Measurements from ENCODE around the gene PDCD2L. TPM values are rescaled to one million over a fixed set of nuclear protein-coding genes. Genes with fewer than 3 reads are reported as not detected.

PDCD2L gene
- total RNA-seq, 1 donor from 2014 or later: 12.5 TPM

DNA sequence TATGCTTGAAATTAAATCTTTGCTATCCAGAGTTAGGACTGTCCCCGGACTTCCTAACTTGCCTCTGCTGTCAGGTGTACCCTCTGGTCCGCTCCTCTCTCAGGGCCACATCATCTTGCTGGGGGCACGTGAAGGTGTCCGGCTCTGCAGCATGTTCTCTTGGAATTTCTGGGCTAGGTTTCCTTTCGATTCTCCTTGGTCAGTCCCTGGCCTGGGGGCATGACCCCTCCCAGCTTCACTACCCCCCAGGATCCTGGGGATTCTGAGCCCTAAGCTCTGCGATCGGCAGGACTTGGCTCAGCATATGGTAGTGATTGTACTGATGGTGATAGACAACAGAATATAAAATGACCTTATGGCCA lies 44.3 kb upstream of the PDCD2L start:
- Mint-ChIP-seq H3K4me3 (peak overlapping the region; percentile 64), H3K9me3 (no peaks in the 10 kb centered on the region), H3K27ac (peak overlapping the region; percentile 87), H3K27me3 (ENCODE audit: low read depth) (no peaks in the 10 kb centered on the region), H3K4me1 (peaks cover 26% of the 10 kb centered on the region), H3K36me3 (peaks cover 6% of the 10 kb centered on the region)
- TF ChIP-seq, protein P1, sequence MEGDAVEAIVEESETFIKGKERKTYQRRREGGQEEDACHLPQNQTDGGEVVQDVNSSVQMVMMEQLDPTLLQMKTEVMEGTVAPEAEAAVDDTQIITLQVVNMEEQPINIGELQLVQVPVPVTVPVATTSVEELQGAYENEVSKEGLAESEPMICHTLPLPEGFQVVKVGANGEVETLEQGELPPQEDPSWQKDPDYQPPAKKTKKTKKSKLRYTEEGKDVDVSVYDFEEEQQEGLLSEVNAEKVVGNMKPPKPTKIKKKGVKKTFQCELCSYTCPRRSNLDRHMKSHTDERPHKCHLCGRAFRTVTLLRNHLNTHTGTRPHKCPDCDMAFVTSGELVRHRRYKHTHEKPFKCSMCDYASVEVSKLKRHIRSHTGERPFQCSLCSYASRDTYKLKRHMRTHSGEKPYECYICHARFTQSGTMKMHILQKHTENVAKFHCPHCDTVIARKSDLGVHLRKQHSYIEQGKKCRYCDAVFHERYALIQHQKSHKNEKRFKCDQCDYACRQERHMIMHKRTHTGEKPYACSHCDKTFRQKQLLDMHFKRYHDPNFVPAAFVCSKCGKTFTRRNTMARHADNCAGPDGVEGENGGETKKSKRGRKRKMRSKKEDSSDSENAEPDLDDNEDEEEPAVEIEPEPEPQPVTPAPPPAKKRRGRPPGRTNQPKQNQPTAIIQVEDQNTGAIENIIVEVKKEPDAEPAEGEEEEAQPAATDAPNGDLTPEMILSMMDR (IDR thresholded peaks at IDR 0.05; ENCODE audit: unreplicated experiment): no peak
- no peak for DNase-seq (ENCODE audit: low spot score in 2 of 2, unreplicated experiment in 2 of 2)

DNA sequence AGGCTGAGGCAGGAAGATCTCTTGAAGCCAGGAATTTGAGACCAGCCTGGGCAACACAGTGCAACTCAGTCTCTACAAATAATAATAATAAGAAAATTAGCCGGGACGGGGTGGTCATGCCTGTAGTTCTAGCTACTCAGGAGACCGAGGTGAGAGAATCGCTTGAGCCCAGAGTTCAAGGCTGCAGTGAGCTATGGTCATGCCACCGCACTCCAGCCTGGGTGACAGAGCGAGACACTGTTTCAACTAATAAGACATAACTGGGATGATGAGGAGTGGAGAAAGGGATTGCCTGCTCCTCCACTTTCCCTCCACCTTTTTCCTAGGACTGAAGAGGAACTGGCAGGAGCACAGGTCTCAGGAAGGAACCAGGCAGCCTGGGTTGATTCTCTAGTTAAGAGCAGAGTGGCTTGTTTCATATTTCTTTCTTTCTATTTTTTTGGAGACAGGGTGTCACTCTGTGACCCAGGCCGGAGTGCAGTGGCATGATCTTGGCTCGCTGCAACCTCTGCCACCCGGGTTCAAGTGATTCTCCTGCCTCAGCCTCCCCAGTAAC lies 43.8 kb upstream of the PDCD2L start:
- no peak for DNase-seq (ENCODE audit: low spot score in 2 of 2, unreplicated experiment in 2 of 2)
- peak overlapping the region; percentile 87 for H3K27ac Mint-ChIP-seq
- H3K4me3 Mint-ChIP-seq: peak overlapping the region; percentile 64
- TF ChIP-seq, protein P1 (IDR thresholded peaks at IDR 0.05; ENCODE audit: unreplicated experiment): no peak
- peaks cover 2% of the 10 kb centered on the region for H3K36me3 Mint-ChIP-seq
- H3K9me3 Mint-ChIP-seq: no peaks in the 10 kb centered on the region
- H3K27me3 Mint-ChIP-seq (ENCODE audit: low read depth): no peaks in the 10 kb centered on the region
- H3K4me1 Mint-ChIP-seq: peaks cover 27% of the 10 kb centered on the region

DNA sequence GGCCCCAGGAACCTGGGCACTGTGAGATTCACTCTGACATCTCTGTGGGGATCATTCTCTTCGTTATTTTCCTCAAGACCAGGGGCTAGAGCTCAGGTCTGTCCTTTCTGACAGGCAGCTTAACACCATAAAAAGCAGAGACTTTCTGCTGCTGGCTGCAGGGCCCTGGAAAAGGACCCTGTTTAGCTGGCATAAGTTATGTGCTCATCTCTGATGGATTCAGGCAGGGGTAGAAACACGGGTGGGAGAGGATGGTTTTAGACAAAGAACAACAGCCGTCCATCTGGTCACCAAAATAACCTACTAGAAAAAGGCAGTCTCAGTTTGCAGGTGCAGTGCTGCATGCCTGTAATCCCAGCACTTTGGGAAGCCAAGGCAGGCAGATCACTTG lies 41.5 kb upstream of the PDCD2L start:
- H3K36me3 Mint-ChIP-seq: peaks cover 6% of the 10 kb centered on the region
- H3K27ac Mint-ChIP-seq: no peak overlapping the region
- no peak for DNase-seq (ENCODE audit: low spot score in 2 of 2, unreplicated experiment in 2 of 2)
- H3K4me1 Mint-ChIP-seq: peaks cover 45% of the 10 kb centered on the region
- H3K27me3 Mint-ChIP-seq (ENCODE audit: low read depth): no peaks in the 10 kb centered on the region
- no peaks in the 10 kb centered on the region for H3K9me3 Mint-ChIP-seq
- TF ChIP-seq, protein P1 (IDR thresholded peaks at IDR 0.05; ENCODE audit: unreplicated experiment): no peak
- no peak overlapping the region for H3K4me3 Mint-ChIP-seq

DNA sequence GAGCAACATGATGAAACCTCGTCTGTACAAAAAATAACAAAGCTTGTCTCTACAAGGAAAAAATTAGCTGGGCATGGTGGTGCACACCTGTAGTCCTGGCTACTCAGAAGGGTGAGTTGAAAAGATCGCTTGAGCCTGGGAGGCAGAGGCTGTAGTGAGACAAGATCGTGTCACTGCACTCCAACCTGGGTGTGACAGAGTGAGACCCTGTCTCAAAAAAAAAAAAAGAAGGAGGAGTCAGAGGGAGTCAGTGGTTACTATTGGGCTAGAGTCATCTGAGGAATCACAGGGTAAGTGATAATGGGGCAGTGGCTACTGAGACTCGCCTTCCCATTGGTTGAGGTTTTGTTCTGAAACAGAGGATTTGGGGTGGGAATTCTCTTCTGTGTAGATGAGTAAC lies 41.1 kb upstream of the PDCD2L start:
- H3K27ac Mint-ChIP-seq: no peak overlapping the region
- DNase-seq (ENCODE audit: low spot score in 2 of 2, unreplicated experiment in 2 of 2): no peak
- H3K4me3 Mint-ChIP-seq: no peak overlapping the region
- peaks cover 6% of the 10 kb centered on the region for H3K36me3 Mint-ChIP-seq
- H3K27me3 Mint-ChIP-seq (ENCODE audit: low read depth): no peaks in the 10 kb centered on the region
- TF ChIP-seq, protein P1 (IDR thresholded peaks at IDR 0.05; ENCODE audit: unreplicated experiment): no peak
- H3K4me1 Mint-ChIP-seq: peaks cover 44% of the 10 kb centered on the region
- no peaks in the 10 kb centered on the region for H3K9me3 Mint-ChIP-seq

DNA sequence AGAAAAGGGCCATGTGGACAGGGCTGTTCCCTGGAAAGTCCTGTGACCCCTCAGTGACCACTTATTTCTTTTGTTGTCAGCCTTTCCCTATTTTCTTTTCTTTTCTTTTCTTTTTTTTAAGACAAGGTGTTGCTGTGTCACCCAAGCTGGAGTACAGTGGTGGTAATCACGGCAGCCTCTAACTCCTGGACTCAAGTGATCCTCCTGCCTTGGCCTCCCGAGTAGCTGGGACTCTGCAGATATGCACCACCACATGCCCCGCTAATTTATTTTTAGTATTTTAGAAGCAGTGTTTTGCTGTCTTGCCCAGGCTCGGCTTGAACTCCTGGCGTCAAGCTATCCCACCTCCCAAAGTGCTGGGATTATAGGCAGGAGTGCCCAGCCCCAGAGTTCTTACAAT lies 40.3 kb upstream of the PDCD2L start:
- peaks cover 10% of the 10 kb centered on the region for H3K36me3 Mint-ChIP-seq
- no peaks in the 10 kb centered on the region for H3K27me3 Mint-ChIP-seq (ENCODE audit: low read depth)
- no peak overlapping the region for H3K27ac Mint-ChIP-seq
- TF ChIP-seq, protein P1 (IDR thresholded peaks at IDR 0.05; ENCODE audit: unreplicated experiment): no peak
- H3K4me3 Mint-ChIP-seq: no peak overlapping the region
- no peak for DNase-seq (ENCODE audit: low spot score in 2 of 2, unreplicated experiment in 2 of 2)
- peaks cover 38% of the 10 kb centered on the region for H3K4me1 Mint-ChIP-seq
- H3K9me3 Mint-ChIP-seq: no peaks in the 10 kb centered on the region

DNA sequence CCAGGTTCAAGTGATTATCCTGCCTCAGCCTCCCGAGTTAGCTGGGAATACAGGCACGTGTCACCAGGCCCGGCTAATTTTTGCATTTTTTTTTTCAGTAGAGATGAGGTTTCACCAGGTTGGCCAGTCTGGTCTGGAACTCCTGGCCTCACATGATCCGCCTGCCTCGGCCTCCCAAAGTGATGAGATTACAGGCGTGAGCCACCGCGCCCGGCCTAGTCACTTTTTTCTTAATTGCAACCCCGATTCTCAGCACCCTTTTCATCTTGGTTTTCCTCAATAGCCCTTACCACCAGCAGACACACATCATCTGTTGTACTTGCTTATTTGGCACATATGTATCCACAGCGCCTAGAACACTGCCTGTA lies 39.8 kb upstream of the PDCD2L start:
- Mint-ChIP-seq H3K36me3 (peaks cover 10% of the 10 kb centered on the region), H3K4me1 (peaks cover 34% of the 10 kb centered on the region), H3K4me3 (peak overlapping the region; percentile 90), H3K27me3 (ENCODE audit: low read depth) (no peaks in the 10 kb centered on the region), H3K27ac (peak overlapping the region; percentile 69), H3K9me3 (no peaks in the 10 kb centered on the region)
- no peak for DNase-seq (ENCODE audit: low spot score in 2 of 2, unreplicated experiment in 2 of 2)
- TF ChIP-seq, protein P1 (IDR thresholded peaks at IDR 0.05; ENCODE audit: unreplicated experiment): no peak
